Stimulated activated naive CD8-positive, alpha-beta T cell treated with anti-CD3 and anti-CD28 coated beads, Interleukin-15, amount 100 ng/mL, for 72 hours (primary cell): ENCODE measurements around the gene PDLIM1.

ENCODE experiments used
- ATAC-seq: fragments of 150-1000 bp; cut with Tn5 transposase; 2 replicates; pipeline ENCODE4 v1.10.0; 2021; ENCODE audit warnings: mild to moderate bottlenecking, moderate library complexity
- DNase-seq, 2 donors: peaks; one replicate each; pipeline ENCODE4 v3.0.0; 2021 to 2022
- H3K27ac Mint-ChIP-seq, 2 donors: one replicate each; pipeline ENCODE4 v1.8.0; 2022; ENCODE audit warnings: mild to moderate bottlenecking in 2 of 2, mixed read lengths in 2 of 2, moderate library complexity in 2 of 2
- H3K27me3 Mint-ChIP-seq: one replicate; pipeline ENCODE4 v1.8.0; 2022; ENCODE audit warnings: mixed read lengths
- H3K4me1 Mint-ChIP-seq: one replicate; pipeline ENCODE4 v1.8.0; 2022; ENCODE audit warnings: mild to moderate bottlenecking, mixed read lengths
- H3K4me3 Mint-ChIP-seq, 2 donors: one replicate each; pipeline ENCODE4 v1.8.0; 2022; ENCODE audit warnings: mild to moderate bottlenecking in 2 of 2, mixed read lengths in 2 of 2, moderate library complexity in 1 of 2
- H3K9me3 Mint-ChIP-seq, 2 donors: one replicate each; pipeline ENCODE4 v1.8.0; 2022; ENCODE audit warnings: mixed read lengths in 2 of 2

The PDLIM1 gene

DNA sequence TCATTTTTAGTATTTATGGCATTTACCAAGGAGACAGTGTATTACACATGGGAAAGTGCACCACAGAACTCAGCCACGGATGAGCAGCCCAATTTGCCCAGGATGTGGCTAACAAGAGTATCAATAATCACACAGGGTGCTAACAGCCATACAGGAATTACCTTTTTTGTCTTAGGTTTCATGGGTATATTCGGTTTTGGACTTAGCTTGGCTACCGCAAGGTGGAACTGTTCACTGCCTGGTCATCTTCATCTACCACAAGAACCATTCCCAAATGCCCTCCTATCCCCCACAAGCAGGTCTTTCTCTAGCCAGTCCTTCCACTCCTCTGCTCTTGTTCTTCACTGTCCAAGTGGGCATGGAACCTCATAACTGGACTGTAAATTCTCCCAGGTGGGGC is 6.0 kb downstream of the PDLIM1 start:
- DNase-seq, result no peak
- H3K27ac Mint-ChIP-seq, result no peak overlapping the region
- no peak overlapping the region for H3K4me3 Mint-ChIP-seq
- peaks cover 42% of the 10 kb centered on the region for H3K27me3 Mint-ChIP-seq
- H3K4me1 Mint-ChIP-seq, result no peaks in the 10 kb centered on the region
- no peaks in the 10 kb centered on the region for H3K9me3 Mint-ChIP-seq
- no peak for ATAC-seq

DNA sequence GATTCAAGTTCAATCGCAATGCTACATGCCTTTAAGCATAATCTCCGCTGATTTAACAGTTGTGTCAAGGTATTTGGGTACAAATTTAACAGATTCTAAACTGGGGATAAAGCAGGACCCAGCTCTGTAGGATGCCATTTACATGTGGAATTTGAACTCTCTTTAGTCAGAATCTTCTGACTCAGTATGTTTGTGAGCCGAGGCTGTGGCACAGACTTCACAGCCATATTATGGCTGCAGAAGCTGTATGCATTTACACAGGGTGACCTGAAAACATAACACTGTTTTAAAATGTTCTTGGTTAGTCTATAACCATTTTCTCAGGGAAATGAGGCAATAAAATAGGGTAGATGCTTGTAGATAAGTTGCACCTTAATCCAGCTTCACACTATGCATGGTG is 8.7 kb downstream of the PDLIM1 start:
- ATAC-seq (no peak), DNase-seq (no peak)
- Mint-ChIP-seq H3K27ac (peak overlapping the region in 1 of 2 donors; percentile 34), H3K4me3 (no peak overlapping the region), H3K27me3 (peaks cover 22% of the 10 kb centered on the region), H3K9me3 (no peaks in the 10 kb centered on the region), H3K4me1 (no peaks in the 10 kb centered on the region)

- Mint-ChIP-seq H3K4me3 (no peak overlapping the region), H3K27me3 (peaks cover 15% of the 10 kb centered on the region), H3K27ac (no peak overlapping the region), H3K4me1 (no peaks in the 10 kb centered on the region), H3K9me3 (no peaks in the 10 kb centered on the region)
- DNase-seq, result no peak
- ATAC-seq, result no peak
These were observed 9.6 kb downstream of the PDLIM1 start for GRCh38 chr10:95281206-95281605.

DNA sequence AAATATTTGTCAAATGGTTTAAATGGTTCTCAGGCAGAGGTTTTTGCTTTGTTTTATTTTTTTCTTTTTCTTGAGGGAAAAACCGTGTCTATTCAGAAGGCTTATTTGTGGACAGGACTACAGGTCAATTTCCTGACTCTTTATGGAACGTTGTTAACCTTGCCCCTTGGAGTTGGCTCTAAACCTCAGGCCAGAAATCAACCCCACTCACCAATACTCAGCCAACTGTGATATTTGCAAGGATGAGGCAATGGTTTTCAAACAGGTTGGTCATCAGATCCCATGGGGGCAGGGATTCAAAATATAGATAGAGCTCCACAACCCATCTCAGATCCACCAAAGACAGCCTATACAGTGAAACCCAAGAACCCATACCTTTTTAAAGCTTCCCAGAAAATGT is 10.2 kb downstream of the PDLIM1 start:
- no peak overlapping the region for H3K4me3 Mint-ChIP-seq

GRCh38 chr10:95279042-95279820 is 11.6 kb downstream of the PDLIM1 start:
- no peak for ATAC-seq
- Mint-ChIP-seq H3K27me3 (peaks cover 7% of the 10 kb centered on the region), H3K4me3 (no peak overlapping the region), H3K9me3 (no peaks in the 10 kb centered on the region), H3K27ac (no peak overlapping the region), H3K4me1 (no peaks in the 10 kb centered on the region)
- DNase-seq, result no peak

More for the DNA sequence above, 10.2 kb downstream of the PDLIM1 start:
- Mint-ChIP-seq H3K9me3 (no peaks in the 10 kb centered on the region), H3K27me3 (peaks cover 15% of the 10 kb centered on the region), H3K27ac (no peak overlapping the region), H3K4me1 (no peaks in the 10 kb centered on the region)
- DNase-seq, result no peak
- no peak for ATAC-seq

- H3K4me3 Mint-ChIP-seq, result no peak overlapping the region
- no peaks in the 10 kb centered on the region for H3K4me1 Mint-ChIP-seq
- H3K9me3 Mint-ChIP-seq, result no peaks in the 10 kb centered on the region
- no peak overlapping the region for H3K27ac Mint-ChIP-seq
- DNase-seq (no peak), ATAC-seq (no peak)
- peaks cover 7% of the 10 kb centered on the region for H3K27me3 Mint-ChIP-seq
These were observed 12.5 kb downstream of the PDLIM1 start for GRCh38 chr10:95278061-95278988.

GRCh38 chr10:95277614-95278013 is 13.2 kb downstream of the PDLIM1 start:
- DNase-seq, result no peak
- Mint-ChIP-seq H3K27me3 (peaks cover 7% of the 10 kb centered on the region), H3K4me3 (no peak overlapping the region), H3K9me3 (no peaks in the 10 kb centered on the region), H3K4me1 (no peaks in the 10 kb centered on the region), H3K27ac (no peak overlapping the region)
- no peak for ATAC-seq

- Mint-ChIP-seq H3K4me3 (no peak overlapping the region), H3K4me1 (no peaks in the 10 kb centered on the region), H3K27me3 (peaks cover 7% of the 10 kb centered on the region), H3K27ac (no peak overlapping the region), H3K9me3 (no peaks in the 10 kb centered on the region)
- DNase-seq (no peak), ATAC-seq (no peak)
These were observed 13.6 kb downstream of the PDLIM1 start for GRCh38 chr10:95277201-95277570.

GRCh38 chr10:95276367-95277200 is 14.2 kb downstream of the PDLIM1 start:
- H3K4me3 Mint-ChIP-seq, result no peak overlapping the region
- no peaks in the 10 kb centered on the region for H3K9me3 Mint-ChIP-seq
- no peaks in the 10 kb centered on the region for H3K4me1 Mint-ChIP-seq
- H3K27me3 Mint-ChIP-seq, result peaks cover 7% of the 10 kb centered on the region
- no peak for DNase-seq
- no peak overlapping the region for H3K27ac Mint-ChIP-seq
- ATAC-seq, result no peak

- Mint-ChIP-seq H3K4me3 (no peak overlapping the region), H3K27me3 (peaks cover 7% of the 10 kb centered on the region), H3K4me1 (no peaks in the 10 kb centered on the region), H3K9me3 (no peaks in the 10 kb centered on the region), H3K27ac (no peak overlapping the region)
- DNase-seq (no peak), ATAC-seq (no peak)
These were observed 15.0 kb downstream of the PDLIM1 start for GRCh38 chr10:95275726-95276366.

DNA sequence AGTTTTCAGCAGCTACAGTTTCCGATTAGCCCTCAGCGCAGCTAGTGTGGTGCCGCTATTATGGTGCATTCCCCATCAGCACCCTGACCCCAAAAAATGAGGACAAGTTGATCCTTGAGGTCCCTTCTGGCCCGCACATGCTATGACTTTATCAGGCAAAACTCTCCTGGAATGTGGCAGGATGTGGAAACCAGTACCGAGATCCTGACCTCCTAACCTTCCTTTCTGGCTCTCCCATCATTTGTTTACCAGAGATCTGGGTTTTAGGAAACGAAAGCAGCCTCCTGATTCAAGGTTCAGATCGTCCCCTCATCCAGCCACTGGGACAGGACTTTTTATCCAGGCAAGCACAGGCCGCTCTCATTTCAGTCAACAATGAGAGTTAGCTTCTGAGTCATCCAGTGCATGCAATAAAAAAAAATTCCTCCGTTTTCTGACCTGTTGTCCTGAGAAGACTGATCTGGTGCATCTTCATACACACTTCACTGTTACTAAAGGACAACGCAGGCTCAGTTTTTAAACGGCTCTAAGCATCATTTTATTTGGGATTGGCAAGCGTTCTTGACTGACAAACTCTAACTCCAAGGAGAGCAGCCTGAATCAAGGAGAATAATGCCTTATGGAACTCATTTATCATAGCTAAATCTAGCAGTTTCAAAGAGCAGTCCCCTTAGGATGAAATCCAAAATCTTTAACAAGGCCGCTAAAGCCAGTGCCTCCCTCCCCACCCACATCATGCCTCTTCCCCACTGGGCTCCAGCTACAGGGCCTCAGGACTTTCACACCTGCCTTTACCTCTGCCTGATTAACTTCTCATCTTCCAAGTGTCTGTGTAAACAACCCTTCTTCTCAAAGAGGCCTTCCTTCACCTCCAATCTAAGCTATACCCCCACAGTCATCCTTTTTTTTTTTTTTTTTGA is 17.1 kb downstream of the PDLIM1 start:
- DNase-seq, result no peak
- no peaks in the 10 kb centered on the region for H3K4me1 Mint-ChIP-seq

GRCh38 chr10:95268438-95268837 is 22.4 kb downstream of the PDLIM1 start:
- H3K4me3 Mint-ChIP-seq, result no peak overlapping the region
- ATAC-seq (no peak), DNase-seq (no peak)
- H3K27ac Mint-ChIP-seq, result no peak overlapping the region
- no peaks in the 10 kb centered on the region for H3K4me1 Mint-ChIP-seq
- H3K9me3 Mint-ChIP-seq, result no peaks in the 10 kb centered on the region
- H3K27me3 Mint-ChIP-seq, result peaks cover 15% of the 10 kb centered on the region

More for the DNA sequence above, 17.1 kb downstream of the PDLIM1 start:
- Mint-ChIP-seq H3K4me3 (no peak overlapping the region), H3K27me3 (peaks cover 12% of the 10 kb centered on the region), H3K9me3 (no peaks in the 10 kb centered on the region), H3K27ac (no peak overlapping the region)
- ATAC-seq, result no peak

- no peak overlapping the region for H3K27ac Mint-ChIP-seq
- H3K27me3 Mint-ChIP-seq, result peaks cover 21% of the 10 kb centered on the region
- H3K4me1 Mint-ChIP-seq, result no peaks in the 10 kb centered on the region
- ATAC-seq, result no peak
- no peak overlapping the region for H3K4me3 Mint-ChIP-seq
- no peak for DNase-seq
- no peaks in the 10 kb centered on the region for H3K9me3 Mint-ChIP-seq
These were observed 23.6 kb downstream of the PDLIM1 start for GRCh38 chr10:95267251-95267650.

GRCh38 chr10:95266674-95267095 is 24.1 kb downstream of the PDLIM1 start:
- peaks cover 21% of the 10 kb centered on the region for H3K27me3 Mint-ChIP-seq
- ATAC-seq, result no peak
- no peak overlapping the region for H3K4me3 Mint-ChIP-seq
- peak overlapping the region in 1 of 2 donors; percentile 58 for H3K27ac Mint-ChIP-seq
- DNase-seq, result no peak
- no peaks in the 10 kb centered on the region for H3K9me3 Mint-ChIP-seq
- H3K4me1 Mint-ChIP-seq, result no peaks in the 10 kb centered on the region
